ENCODE data around the gene SERPINE2. TPM values are rescaled to one million over a fixed set of nuclear protein-coding genes. Genes with fewer than 3 reads are reported as not detected.

Gene SERPINE2
- total RNA-seq, 4 donors from 2014 or later: 6.1 to 33.3 (median 20.3) TPM

GRCh38 chr2:223954401-223954800 is 84.7 kb downstream of the SERPINE2 start:
- Histone ChIP-seq H3K27ac (no peak overlapping the region), H3K9me3 (no peaks in the 10 kb centered on the region), H3K36me3 (no peaks in the 10 kb centered on the region), H3K4me1 (peaks cover 21% of the 10 kb centered on the region in 2 donors), H3K27me3 (no peaks in the 10 kb centered on the region), H3K4me3 (replicated peaks in 1 of 3) (no peak overlapping the region)
- intact Hi-C loops (cut with DNase I): no loop called here
- 78 to 80% methylated on average over 3 of the region's 3 CpGs for WGBS, 2 donors
- no peak for DNase-seq
- no peak for TF ChIP-seq CTCF (IDR thresholded peaks at IDR 0.05)
- TF ChIP-seq POLR2A (IDR thresholded peaks at IDR 0.05): no peak

- 91% methylated on average over 6 of the region's 6 CpGs for WGBS, 2 donors
- H3K9me3 ChIP-seq: no peaks in the 10 kb centered on the region
- peaks cover 11 to 18% of the 10 kb centered on the region in 2 donors for H3K4me1 ChIP-seq
- no peak overlapping the region for H3K27ac ChIP-seq
- no peaks in the 10 kb centered on the region for H3K27me3 ChIP-seq
- no peaks in the 10 kb centered on the region for H3K36me3 ChIP-seq
- H3K4me3 ChIP-seq (replicated peaks in 1 of 3): no peak overlapping the region
- intact Hi-C loops (cut with DNase I): no loop called here
- no peak for DNase-seq
- TF ChIP-seq CTCF (IDR thresholded peaks at IDR 0.05) (no peak), POLR2A (IDR thresholded peaks at IDR 0.05) (no peak)
Measured at GRCh38 chr2:223952280-223952968, 86.7 kb downstream of the SERPINE2 start.

GRCh38 chr2:223950448-223951347 is 88.4 kb downstream of the SERPINE2 start:
- TF ChIP-seq CTCF (IDR thresholded peaks at IDR 0.05): no peak
- Histone ChIP-seq H3K27me3 (no peaks in the 10 kb centered on the region), H3K9me3 (no peaks in the 10 kb centered on the region), H3K27ac (no peak overlapping the region), H3K4me1 (peaks cover 5 to 19% of the 10 kb centered on the region in 2 donors), H3K4me3 (replicated peaks in 1 of 3) (no peak overlapping the region), H3K36me3 (no peaks in the 10 kb centered on the region)
- intact Hi-C loops (cut with DNase I): no loop called here
- no peak for DNase-seq
- 56 to 62% methylated on average over 3 of the region's 3 CpGs for WGBS, 2 donors

- H3K4me3 ChIP-seq (replicated peaks in 1 of 3): no peak overlapping the region
- H3K27ac ChIP-seq: no peak overlapping the region
- H3K9me3 ChIP-seq: no peaks in the 10 kb centered on the region
- no peaks in the 10 kb centered on the region for H3K27me3 ChIP-seq
- no peaks in the 10 kb centered on the region for H3K36me3 ChIP-seq
- H3K4me1 ChIP-seq: peaks cover 5 to 23% of the 10 kb centered on the region in 2 donors
- 69 to 81% methylated on average over 3 of the region's 3 CpGs for WGBS, 2 donors
- intact Hi-C loops (cut with DNase I): no loop called here
- TF ChIP-seq POLR2A (IDR thresholded peaks at IDR 0.05) (no peak), CTCF (IDR thresholded peaks at IDR 0.05) (no peak)
- DNase-seq: no peak
Measured at GRCh38 chr2:223949241-223949840, 89.7 kb downstream of the SERPINE2 start.
